Smooth muscle cell (in vitro differentiated cells): ENCODE measurements around the gene CTNNA3. TPM values are rescaled to one million over a fixed set of nuclear protein-coding genes. Genes with fewer than 3 reads are reported as not detected.

Source experiments
- DNase-seq: peaks from one replicate; lab custom pipeline; 2025; ENCODE audit not compliant: unreplicated experiment; lab: John Stamatoyannopoulos, UW
- H2AFZ ChIP-seq: fragments of 200-600 bp; sonication (generic); 2 replicates; pipeline ENCODE4 v1.6.0; 2016; ENCODE audit warnings: antibody characterized with exemption, low read depth, mild to moderate bottlenecking
- H3F3A ChIP-seq: fragments of 200-600 bp; sonication (generic); 2 replicates; pipeline ENCODE4 v1.6.0; 2017; ENCODE audit warnings: antibody characterized with exemption, low read depth
- H3K27ac ChIP-seq: fragments of 200-600 bp; sonication (generic); 2 replicates; pipeline ENCODE4 v1.5.1; 2016; ENCODE audit warnings: low read depth, mild to moderate bottlenecking
- H3K27me3 ChIP-seq: fragments of 200-600 bp; sonication (generic); 2 replicates; pipeline ENCODE4 v1.6.1; 2016; ENCODE audit warnings: low read depth, mild to moderate bottlenecking
- H3K36me3 ChIP-seq: fragments of 200-600 bp; sonication (generic); 2 replicates; pipeline ENCODE4 v1.5.1; 2016; ENCODE audit warnings: low read depth
- H3K4me1 ChIP-seq: fragments of 200-600 bp; sonication (generic); 2 replicates; pipeline ENCODE4 v1.5.1; 2016; ENCODE audit warnings: low read depth
- H3K4me2 ChIP-seq: fragments of 200-600 bp; sonication (generic); 2 replicates; pipeline ENCODE4 v1.6.0; 2016; ENCODE audit warnings: mild to moderate bottlenecking
- H3K4me3 ChIP-seq: fragments of 200-600 bp; sonication (generic); 2 replicates; pipeline ENCODE4 v1.5.1; 2016; ENCODE audit warnings: mild to moderate bottlenecking
- H3K79me2 ChIP-seq: fragments of 200-600 bp; sonication (generic); 2 replicates; pipeline ENCODE4 v1.6.0; 2016; ENCODE audit warnings: low read depth, mild to moderate bottlenecking
- H3K9ac ChIP-seq: fragments of 200-600 bp; sonication (generic); 2 replicates; pipeline ENCODE4 v1.6.0; 2016; ENCODE audit warnings: low read depth
- H3K9me3 ChIP-seq: fragments of 200-600 bp; sonication (generic); replicated peaks from 2 replicates; pipeline ENCODE4 v1.5.1; 2016; ENCODE audit warnings: low read depth
- H4K20me1 ChIP-seq: fragments of 200-600 bp; sonication (generic); 2 replicates; pipeline ENCODE4 v1.6.0; 2016; ENCODE audit warnings: low read depth
- WGBS: methylation state at CpG from one replicate; pipeline ENCODE4 v1.1.7; 2016; ENCODE audit warnings: low lambda C conversion rate; 5-methylcytosine and 5-hydroxymethylcytosine counted together
- polyA plus RNA-seq: library from polyadenylated mRNA; unstranded; fragments of >200 nt; fragmentation: Nextera tagmentation; extraction: Ambion mirVana; gene quantifications from 2 replicates; pipeline ENCODE4 v1.2.1, GENCODE V29; 2016
- total RNA-seq: library from RNA; depleted of rRNA; stranded (reverse); fragments of >200 nt; gene quantifications from 2 replicates; pipeline ENCODE4 v1.2.3, GENCODE V29; 2014
- TF ChIP-seq, protein P1 (sequence below): fragments of 200-600 bp; sonication (generic); IDR thresholded peaks from 2 replicates; pipeline ENCODE4 v1.5.1; 2017; ENCODE audit warnings: borderline replicate concordance, mild to moderate bottlenecking, antibody characterized with exemption; ENCODE audit not compliant: insufficient read depth, poor library complexity, severe bottlenecking

The CTNNA3 gene
- total and polyA plus RNA-seq, 2 experiments from 2014 or later = 1.3 TPM; not detected in 1

DNA sequence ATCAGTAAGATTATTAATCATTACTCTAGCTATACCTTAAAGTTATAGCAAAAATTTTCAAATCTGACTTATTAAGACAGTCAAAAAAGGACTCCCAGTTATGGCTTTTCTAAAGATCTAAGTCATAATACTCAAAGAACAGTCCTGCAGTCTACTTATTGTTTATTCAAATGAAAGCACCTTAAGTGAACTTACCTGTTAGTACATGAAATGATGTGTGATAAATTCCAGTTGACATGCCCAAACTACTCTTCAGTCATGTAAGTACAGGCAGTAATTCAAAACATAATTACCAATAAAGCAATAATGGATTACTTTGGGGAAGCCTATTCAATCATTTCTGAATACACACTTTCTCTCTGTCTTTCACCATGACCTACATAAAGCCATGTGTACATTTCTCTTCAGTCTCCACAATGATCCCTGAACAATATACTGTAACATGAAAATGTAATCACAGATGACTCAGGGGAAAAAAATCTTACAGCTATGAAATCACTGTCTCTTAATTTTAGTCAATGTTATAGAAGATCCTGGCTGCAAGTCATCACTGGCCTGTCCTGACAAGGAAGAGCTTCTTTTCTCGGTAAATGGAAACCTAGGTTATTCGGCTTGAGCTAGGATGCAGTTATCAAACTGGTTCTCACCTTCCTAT is 1190.9 kb downstream of the CTNNA3 start:
- H4K20me1 ChIP-seq = no peaks in the 10 kb centered on the region
- H3K27me3 ChIP-seq = peaks cover 2% of the 10 kb centered on the region
- H3K36me3 ChIP-seq = no peaks in the 10 kb centered on the region
- H3K9ac ChIP-seq = no peak overlapping the region
- no peak for DNase-seq
- no peak overlapping the region for H3K27ac ChIP-seq
- TF ChIP-seq, protein P1, sequence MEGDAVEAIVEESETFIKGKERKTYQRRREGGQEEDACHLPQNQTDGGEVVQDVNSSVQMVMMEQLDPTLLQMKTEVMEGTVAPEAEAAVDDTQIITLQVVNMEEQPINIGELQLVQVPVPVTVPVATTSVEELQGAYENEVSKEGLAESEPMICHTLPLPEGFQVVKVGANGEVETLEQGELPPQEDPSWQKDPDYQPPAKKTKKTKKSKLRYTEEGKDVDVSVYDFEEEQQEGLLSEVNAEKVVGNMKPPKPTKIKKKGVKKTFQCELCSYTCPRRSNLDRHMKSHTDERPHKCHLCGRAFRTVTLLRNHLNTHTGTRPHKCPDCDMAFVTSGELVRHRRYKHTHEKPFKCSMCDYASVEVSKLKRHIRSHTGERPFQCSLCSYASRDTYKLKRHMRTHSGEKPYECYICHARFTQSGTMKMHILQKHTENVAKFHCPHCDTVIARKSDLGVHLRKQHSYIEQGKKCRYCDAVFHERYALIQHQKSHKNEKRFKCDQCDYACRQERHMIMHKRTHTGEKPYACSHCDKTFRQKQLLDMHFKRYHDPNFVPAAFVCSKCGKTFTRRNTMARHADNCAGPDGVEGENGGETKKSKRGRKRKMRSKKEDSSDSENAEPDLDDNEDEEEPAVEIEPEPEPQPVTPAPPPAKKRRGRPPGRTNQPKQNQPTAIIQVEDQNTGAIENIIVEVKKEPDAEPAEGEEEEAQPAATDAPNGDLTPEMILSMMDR = no peak
- no peak overlapping the region for H3K4me2 ChIP-seq
- 91% methylated on average over 2 of the region's 2 CpGs for WGBS
- H3K79me2 ChIP-seq = no peaks in the 10 kb centered on the region
- H3K4me3 ChIP-seq = no peak overlapping the region
- no peaks in the 10 kb centered on the region for H3K9me3 ChIP-seq
- no peak overlapping the region for H2AFZ ChIP-seq
- H3F3A ChIP-seq = no peaks in the 10 kb centered on the region
- no peaks in the 10 kb centered on the region for H3K4me1 ChIP-seq

DNA sequence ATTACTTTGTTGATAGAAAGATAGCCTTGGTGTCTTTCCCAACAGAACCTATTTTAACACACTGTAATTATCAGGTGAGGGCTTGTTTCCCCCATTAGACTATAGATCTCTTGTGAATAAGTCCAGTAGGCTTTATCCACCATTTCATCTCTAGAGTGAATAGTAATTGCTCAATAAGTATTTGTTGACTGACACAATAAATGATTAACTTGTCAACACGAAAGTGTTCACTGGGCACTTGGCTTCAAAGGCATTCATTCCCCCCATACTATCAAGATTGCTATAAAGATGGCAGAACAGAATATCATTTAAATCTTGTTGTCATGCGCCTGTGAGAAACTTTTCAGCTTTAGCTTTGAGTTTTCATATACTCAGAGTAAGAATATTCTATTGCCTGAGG is 1194.6 kb downstream of the CTNNA3 start:
- no peaks in the 10 kb centered on the region for H3K4me1 ChIP-seq
- TF ChIP-seq, protein P1 = no peak
- 87% methylated on average over 2 of the region's 2 CpGs for whole genome bisulfite sequencing
- H3K9me3 ChIP-seq = no peaks in the 10 kb centered on the region
- H3K4me3 ChIP-seq = no peak overlapping the region
- no peak overlapping the region for H3K27ac ChIP-seq
- no peaks in the 10 kb centered on the region for H3K79me2 ChIP-seq
- peaks cover 2% of the 10 kb centered on the region for H3K27me3 ChIP-seq
- no peak overlapping the region for H3K9ac ChIP-seq
- no peaks in the 10 kb centered on the region for H3K36me3 ChIP-seq
- H2AFZ ChIP-seq = no peak overlapping the region
- H4K20me1 ChIP-seq = no peaks in the 10 kb centered on the region
- H3K4me2 ChIP-seq = no peak overlapping the region
- no peak for DNase-seq
- no peaks in the 10 kb centered on the region for H3F3A ChIP-seq

DNA sequence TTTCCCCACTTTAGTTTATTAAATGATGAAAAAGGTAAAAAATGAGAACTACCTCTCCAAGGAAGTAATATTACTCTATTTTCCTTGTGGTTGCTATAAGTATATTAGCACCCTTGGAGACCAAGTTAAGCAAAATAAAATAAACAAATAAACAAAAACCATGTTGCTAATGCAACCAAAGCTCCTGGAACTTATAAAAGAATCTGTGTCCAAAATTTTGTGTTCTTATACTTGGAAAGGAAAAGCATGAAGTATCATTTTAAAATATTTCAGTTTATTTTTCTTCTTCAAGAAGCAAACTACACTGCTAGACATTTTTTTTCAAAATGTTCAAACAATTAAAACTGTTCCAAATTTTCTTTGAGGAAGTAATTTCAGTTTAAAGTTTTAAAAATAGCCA is 1212.0 kb downstream of the CTNNA3 start:
- H3K9ac ChIP-seq = no peak overlapping the region
- H3K27me3 ChIP-seq = no peaks in the 10 kb centered on the region
- H4K20me1 ChIP-seq = no peaks in the 10 kb centered on the region
- H3K27ac ChIP-seq = no peak overlapping the region
- no peaks in the 10 kb centered on the region for H3K4me1 ChIP-seq
- H3K36me3 ChIP-seq = no peaks in the 10 kb centered on the region
- H3K4me2 ChIP-seq = no peak overlapping the region
- TF ChIP-seq, protein P1 = no peak
- no peak overlapping the region for H2AFZ ChIP-seq
- H3K9me3 ChIP-seq = no peaks in the 10 kb centered on the region
- H3K4me3 ChIP-seq = no peak overlapping the region
- H3K79me2 ChIP-seq = no peaks in the 10 kb centered on the region
- H3F3A ChIP-seq = no peaks in the 10 kb centered on the region
- DNase-seq = no peak

DNA sequence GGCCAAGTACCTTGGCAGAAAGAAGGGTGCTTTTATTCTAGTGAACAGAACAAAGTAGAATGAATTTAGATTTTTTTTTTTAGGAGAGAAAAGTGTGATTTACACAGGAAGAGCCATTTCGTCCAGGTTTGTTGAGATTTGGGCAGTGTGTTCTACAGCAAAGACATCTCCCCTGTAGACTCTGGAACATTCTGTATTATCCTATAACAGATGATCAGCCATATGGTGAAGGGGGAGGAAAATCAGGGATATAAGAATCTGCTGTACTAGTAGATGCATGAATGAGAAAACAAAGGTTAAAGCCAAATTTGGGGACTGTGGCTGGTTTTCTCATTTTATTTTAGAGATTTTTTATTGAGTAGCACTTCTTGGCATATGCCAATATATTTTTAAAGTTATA is 1223.8 kb downstream of the CTNNA3 start:
- Histone ChIP-seq H3K9ac (no peak overlapping the region), H3K27ac (no peak overlapping the region), H3K4me3 (no peak overlapping the region), H4K20me1 (no peaks in the 10 kb centered on the region), H3K79me2 (no peaks in the 10 kb centered on the region), H3F3A (no peaks in the 10 kb centered on the region), H3K27me3 (no peaks in the 10 kb centered on the region), H3K36me3 (no peaks in the 10 kb centered on the region), H3K4me1 (no peaks in the 10 kb centered on the region), H3K9me3 (no peaks in the 10 kb centered on the region), H3K4me2 (no peak overlapping the region), H2AFZ (no peak overlapping the region)
- 70% methylated on average over 1 of the region's 1 CpG for WGBS
- TF ChIP-seq, protein P1 = no peak
- DNase-seq = no peak
